ENCODE measurements around the gene AQP4.

DNA sequence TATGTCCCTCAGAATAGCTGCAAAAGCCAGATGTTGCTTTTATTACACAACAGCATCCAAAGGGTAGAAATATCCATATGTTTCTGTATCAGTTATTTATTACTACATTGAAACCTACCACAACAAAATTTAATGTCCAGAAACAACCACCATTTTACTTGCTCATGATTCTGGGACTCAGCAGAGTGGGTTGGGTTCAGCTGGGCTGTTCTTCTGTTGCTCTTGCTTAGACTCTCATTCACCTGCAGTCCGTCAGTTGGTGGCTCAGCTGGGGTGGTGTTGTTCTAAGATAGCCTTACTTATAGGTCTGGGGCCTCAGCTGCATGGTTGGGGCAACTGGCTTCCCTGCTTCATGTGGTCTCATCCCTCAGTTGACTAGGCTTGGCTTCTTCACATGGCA, 21.7 kb downstream of the AQP4 start:
- TF ChIP-seq MYC (IDR thresholded peaks at IDR 0.05; ENCODE audit: insufficient read depth, insufficient read length, insufficient replicate concordance, low read length, severe bottlenecking) (no peak), RFX5 (IDR thresholded peaks at IDR 0.05; ENCODE audit: low read depth, low read length) (no peak), SMC3 (IDR thresholded peaks at IDR 0.05; ENCODE audit: borderline replicate concordance, low read length) (no peak), CTCF (IDR thresholded peaks at IDR 0.05 in 2 of 3, conservative IDR thresholded peaks at IDR 0.05 in 1 of 3; ENCODE audit: control insufficient read depth in 2 of 3, extremely low read depth in 1 of 3, insufficient read depth in 1 of 3, low read depth in 3 of 3, low read length in 3 of 3) (no peak), GABPA (IDR thresholded peaks at IDR 0.05; ENCODE audit: low read depth) (no peak), BRCA1 (IDR thresholded peaks at IDR 0.05; ENCODE audit: low read depth, low read length) (no peak)
- TF ChIP-seq, protein P1, sequence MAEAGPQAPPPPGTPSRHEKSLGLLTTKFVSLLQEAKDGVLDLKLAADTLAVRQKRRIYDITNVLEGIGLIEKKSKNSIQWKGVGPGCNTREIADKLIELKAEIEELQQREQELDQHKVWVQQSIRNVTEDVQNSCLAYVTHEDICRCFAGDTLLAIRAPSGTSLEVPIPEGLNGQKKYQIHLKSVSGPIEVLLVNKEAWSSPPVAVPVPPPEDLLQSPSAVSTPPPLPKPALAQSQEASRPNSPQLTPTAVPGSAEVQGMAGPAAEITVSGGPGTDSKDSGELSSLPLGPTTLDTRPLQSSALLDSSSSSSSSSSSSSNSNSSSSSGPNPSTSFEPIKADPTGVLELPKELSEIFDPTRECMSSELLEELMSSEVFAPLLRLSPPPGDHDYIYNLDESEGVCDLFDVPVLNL (IDR thresholded peaks at IDR 0.05; ENCODE audit: low read depth, low read length) = no peak

Measured in GM12878 (cell line).